ENCODE results near the gene NR1D2.
A peak's percentile ranks its signal among the peaks of the same experiment; 100 is the strongest.

NR1D2 gene

GRCh38 chr3:23944007-23944783, 891 bp upstream of the NR1D2 start:
- Histone ChIP-seq H3K4me1 (ENCODE audit: control insufficient read depth in 1 of 2, insufficient read depth in 2 of 2, low read length in 2 of 2) (peaks cover 27 to 29% of the 10 kb centered on the region in 2 donors), H3K27ac (ENCODE audit: low read depth, low read length) (no peak overlapping the region), H3K36me3 (ENCODE audit: control insufficient read depth in 1 of 2, insufficient read depth in 2 of 2, low read length in 2 of 2) (no peaks in the 10 kb centered on the region), H3K27me3 (ENCODE audit: control insufficient read depth in 1 of 2, insufficient read depth in 2 of 2, low read length in 2 of 2) (peaks cover 0 to 11% of the 10 kb centered on the region in 2 donors), H3K9ac (ENCODE audit: low read depth in 1 of 2, low read length in 2 of 2) (peak overlapping the region; percentile 33 to 54), H3K9me3 (ENCODE audit: control insufficient read depth in 1 of 2, low read length in 2 of 2) (no peaks in the 10 kb centered on the region), H3K4me3 (ENCODE audit: low read depth in 1 of 2, low read length in 2 of 2) (peak overlapping the region; percentile 70 to 79)

GRCh38 chr3:23945663-23945912, 502 bp downstream of the NR1D2 start:
- Histone ChIP-seq H3K9ac (ENCODE audit: low read depth in 1 of 2, low read length in 2 of 2) (no peak overlapping the region), H3K9me3 (ENCODE audit: control insufficient read depth in 1 of 2, low read length in 2 of 2) (no peaks in the 10 kb centered on the region), H3K4me3 (ENCODE audit: low read depth in 1 of 2, low read length in 2 of 2) (peak overlapping the region; percentile 24 to 79), H3K36me3 (ENCODE audit: control insufficient read depth in 1 of 2, insufficient read depth in 2 of 2, low read length in 2 of 2) (no peaks in the 10 kb centered on the region), H3K27ac (ENCODE audit: low read depth, low read length) (peak overlapping the region; percentile 93), H3K27me3 (ENCODE audit: control insufficient read depth in 1 of 2, insufficient read depth in 2 of 2, low read length in 2 of 2) (peaks cover 0 to 11% of the 10 kb centered on the region in 2 donors), H3K4me1 (ENCODE audit: control insufficient read depth in 1 of 2, insufficient read depth in 2 of 2, low read length in 2 of 2) (peaks cover 36 to 43% of the 10 kb centered on the region in 2 donors)

- Histone ChIP-seq H3K4me3 (ENCODE audit: low read depth in 1 of 2, low read length in 2 of 2) (peak overlapping the region; percentile 69 to 93), H3K27ac (ENCODE audit: low read depth, low read length) (peak overlapping the region; percentile 89), H3K4me1 (ENCODE audit: control insufficient read depth in 1 of 2, insufficient read depth in 2 of 2, low read length in 2 of 2) (peaks cover 36 to 44% of the 10 kb centered on the region in 2 donors), H3K9ac (ENCODE audit: low read depth in 1 of 2, low read length in 2 of 2) (peak overlapping the region; percentile 73 to 90), H3K27me3 (ENCODE audit: control insufficient read depth in 1 of 2, insufficient read depth in 2 of 2, low read length in 2 of 2) (peaks cover 0 to 11% of the 10 kb centered on the region in 2 donors), H3K36me3 (ENCODE audit: control insufficient read depth in 1 of 2, insufficient read depth in 2 of 2, low read length in 2 of 2) (no peaks in the 10 kb centered on the region), H3K9me3 (ENCODE audit: control insufficient read depth in 1 of 2, low read length in 2 of 2) (no peaks in the 10 kb centered on the region)
These were observed 1.0 kb downstream of the NR1D2 start for GRCh38 chr3:23945913-23946687.

- peaks cover 36 to 50% of the 10 kb centered on the region in 2 donors for H3K4me1 ChIP-seq (ENCODE audit: control insufficient read depth in 1 of 2, insufficient read depth in 2 of 2, low read length in 2 of 2)
- H3K27me3 ChIP-seq (ENCODE audit: control insufficient read depth in 1 of 2, insufficient read depth in 2 of 2, low read length in 2 of 2), result peaks cover 0 to 7% of the 10 kb centered on the region in 2 donors
- H3K4me3 ChIP-seq (ENCODE audit: low read depth in 1 of 2, low read length in 2 of 2), result no peak overlapping the region
- H3K9ac ChIP-seq (ENCODE audit: low read depth in 1 of 2, low read length in 2 of 2), result no peak overlapping the region
- no peak overlapping the region for H3K27ac ChIP-seq (ENCODE audit: low read depth, low read length)
- no peaks in the 10 kb centered on the region for H3K36me3 ChIP-seq (ENCODE audit: control insufficient read depth in 1 of 2, insufficient read depth in 2 of 2, low read length in 2 of 2)
- H3K9me3 ChIP-seq (ENCODE audit: control insufficient read depth in 1 of 2, low read length in 2 of 2), result no peaks in the 10 kb centered on the region
These were observed 3.7 kb downstream of the NR1D2 start for GRCh38 chr3:23948761-23949160.

- H3K27ac ChIP-seq (ENCODE audit: low read depth, low read length), result no peak overlapping the region
- no peaks in the 10 kb centered on the region for H3K27me3 ChIP-seq (ENCODE audit: control insufficient read depth in 1 of 2, insufficient read depth in 2 of 2, low read length in 2 of 2)
- H3K9me3 ChIP-seq (ENCODE audit: control insufficient read depth in 1 of 2, low read length in 2 of 2), result no peaks in the 10 kb centered on the region
- peak overlapping the region in 1 of 2 donors; percentile 18 for H3K4me3 ChIP-seq (ENCODE audit: low read depth in 1 of 2, low read length in 2 of 2)
- peaks cover 33 to 44% of the 10 kb centered on the region in 2 donors for H3K4me1 ChIP-seq (ENCODE audit: control insufficient read depth in 1 of 2, insufficient read depth in 2 of 2, low read length in 2 of 2)
- H3K36me3 ChIP-seq (ENCODE audit: control insufficient read depth in 1 of 2, insufficient read depth in 2 of 2, low read length in 2 of 2), result peaks cover 2% of the 10 kb centered on the region in 2 donors
- no peak overlapping the region for H3K9ac ChIP-seq (ENCODE audit: low read depth in 1 of 2, low read length in 2 of 2)
These were observed 4.7 kb downstream of the NR1D2 start for GRCh38 chr3:23949784-23950183.

- Histone ChIP-seq H3K36me3 (ENCODE audit: control insufficient read depth in 1 of 2, insufficient read depth in 2 of 2, low read length in 2 of 2) (peaks cover 4 to 6% of the 10 kb centered on the region in 2 donors), H3K27me3 (ENCODE audit: control insufficient read depth in 1 of 2, insufficient read depth in 2 of 2, low read length in 2 of 2) (no peaks in the 10 kb centered on the region), H3K4me1 (ENCODE audit: control insufficient read depth in 1 of 2, insufficient read depth in 2 of 2, low read length in 2 of 2) (peaks cover 33 to 44% of the 10 kb centered on the region in 2 donors), H3K9ac (ENCODE audit: low read depth in 1 of 2, low read length in 2 of 2) (no peak overlapping the region), H3K27ac (ENCODE audit: low read depth, low read length) (no peak overlapping the region), H3K4me3 (ENCODE audit: low read depth in 1 of 2, low read length in 2 of 2) (peak overlapping the region in 1 of 2 donors; percentile 18), H3K9me3 (ENCODE audit: control insufficient read depth in 1 of 2, low read length in 2 of 2) (no peaks in the 10 kb centered on the region)
These were observed 5.2 kb downstream of the NR1D2 start for GRCh38 chr3:23950293-23950692.

GRCh38 chr3:23952646-23953045, 7.6 kb downstream of the NR1D2 start:
- no peak overlapping the region for H3K27ac ChIP-seq (ENCODE audit: low read depth, low read length)
- H3K27me3 ChIP-seq (ENCODE audit: control insufficient read depth in 1 of 2, insufficient read depth in 2 of 2, low read length in 2 of 2), result no peaks in the 10 kb centered on the region
- no peak overlapping the region for H3K4me3 ChIP-seq (ENCODE audit: low read depth in 1 of 2, low read length in 2 of 2)
- H3K36me3 ChIP-seq (ENCODE audit: control insufficient read depth in 1 of 2, insufficient read depth in 2 of 2, low read length in 2 of 2), result peaks cover 4 to 12% of the 10 kb centered on the region in 2 donors
- no peak overlapping the region for H3K9ac ChIP-seq (ENCODE audit: low read depth in 1 of 2, low read length in 2 of 2)
- no peaks in the 10 kb centered on the region for H3K9me3 ChIP-seq (ENCODE audit: control insufficient read depth in 1 of 2, low read length in 2 of 2)
- H3K4me1 ChIP-seq (ENCODE audit: control insufficient read depth in 1 of 2, insufficient read depth in 2 of 2, low read length in 2 of 2), result peaks cover 21 to 32% of the 10 kb centered on the region in 2 donors

- H3K27ac ChIP-seq (ENCODE audit: low read depth, low read length), result no peak overlapping the region
- no peak overlapping the region for H3K4me3 ChIP-seq (ENCODE audit: low read depth in 1 of 2, low read length in 2 of 2)
- H3K4me1 ChIP-seq (ENCODE audit: control insufficient read depth in 1 of 2, insufficient read depth in 2 of 2, low read length in 2 of 2), result peaks cover 13 to 26% of the 10 kb centered on the region in 2 donors
- H3K9me3 ChIP-seq (ENCODE audit: control insufficient read depth in 1 of 2, low read length in 2 of 2), result no peaks in the 10 kb centered on the region
- H3K36me3 ChIP-seq (ENCODE audit: control insufficient read depth in 1 of 2, insufficient read depth in 2 of 2, low read length in 2 of 2), result peaks cover 4 to 12% of the 10 kb centered on the region in 2 donors
- H3K9ac ChIP-seq (ENCODE audit: low read depth in 1 of 2, low read length in 2 of 2), result no peak overlapping the region
- H3K27me3 ChIP-seq (ENCODE audit: control insufficient read depth in 1 of 2, insufficient read depth in 2 of 2, low read length in 2 of 2), result no peaks in the 10 kb centered on the region
These were observed 8.4 kb downstream of the NR1D2 start for GRCh38 chr3:23953523-23953922.

GRCh38 chr3:23954144-23954543, 9.1 kb downstream of the NR1D2 start:
- H3K9ac ChIP-seq (ENCODE audit: low read depth in 1 of 2, low read length in 2 of 2), result no peak overlapping the region
- peaks cover 4 to 12% of the 10 kb centered on the region in 2 donors for H3K36me3 ChIP-seq (ENCODE audit: control insufficient read depth in 1 of 2, insufficient read depth in 2 of 2, low read length in 2 of 2)
- H3K4me1 ChIP-seq (ENCODE audit: control insufficient read depth in 1 of 2, insufficient read depth in 2 of 2, low read length in 2 of 2), result peaks cover 13 to 21% of the 10 kb centered on the region in 2 donors
- H3K9me3 ChIP-seq (ENCODE audit: control insufficient read depth in 1 of 2, low read length in 2 of 2), result no peaks in the 10 kb centered on the region
- H3K27me3 ChIP-seq (ENCODE audit: control insufficient read depth in 1 of 2, insufficient read depth in 2 of 2, low read length in 2 of 2), result no peaks in the 10 kb centered on the region
- no peak overlapping the region for H3K4me3 ChIP-seq (ENCODE audit: low read depth in 1 of 2, low read length in 2 of 2)
- no peak overlapping the region for H3K27ac ChIP-seq (ENCODE audit: low read depth, low read length)

GRCh38 chr3:23956701-23957100, 11.6 kb downstream of the NR1D2 start:
- Histone ChIP-seq H3K27ac (ENCODE audit: low read depth, low read length) (no peak overlapping the region), H3K9ac (ENCODE audit: low read depth in 1 of 2, low read length in 2 of 2) (no peak overlapping the region), H3K36me3 (ENCODE audit: control insufficient read depth in 1 of 2, insufficient read depth in 2 of 2, low read length in 2 of 2) (peaks cover 4 to 33% of the 10 kb centered on the region in 2 donors), H3K9me3 (ENCODE audit: control insufficient read depth in 1 of 2, low read length in 2 of 2) (no peaks in the 10 kb centered on the region), H3K27me3 (ENCODE audit: control insufficient read depth in 1 of 2, insufficient read depth in 2 of 2, low read length in 2 of 2) (no peaks in the 10 kb centered on the region), H3K4me1 (ENCODE audit: control insufficient read depth in 1 of 2, insufficient read depth in 2 of 2, low read length in 2 of 2) (peaks cover 4 to 5% of the 10 kb centered on the region in 2 donors), H3K4me3 (ENCODE audit: low read depth in 1 of 2, low read length in 2 of 2) (no peak overlapping the region)

Data from duodenal mucosa (tissue), 2 donors.